Tibial artery (tissue), 4 donors: ENCODE results near the gene NHLRC2.

Experiments used
- DNase-seq, 2 donors: peaks; one replicate each; pipeline ENCODE4 v3.0.0-alpha.2; 2019
- H3K27ac ChIP-seq, 2 donors: fragments of 200-600 bp; sonication (generic) in 1 of 2; 1 replicate in 1 of 2; 2 replicates in 1 of 2; pipeline ENCODE4 v1.5.1; 2018 to 2019; ENCODE audit warnings: mild to moderate bottlenecking in 1 of 2
- H3K27me3 ChIP-seq, 2 donors: fragments of 200-600 bp; sonication (generic) in 1 of 2; one replicate each; pipeline versions ENCODE4 v1.5.1 to v1.6.0; 2016 to 2019
- H3K36me3 ChIP-seq, 3 donors: fragments of 200-600 bp; sonication (generic) in 2 of 3; one replicate each; pipeline ENCODE4 v1.5.1; 2016 to 2019; ENCODE audit warnings: mild to moderate bottlenecking in 2 of 3
- H3K4me1 ChIP-seq, 4 donors: fragments of 200-600 bp; sonication (generic) in 2 of 4; 1 replicate in 3 of 4; 2 replicates in 1 of 4; pipeline ENCODE4 v1.5.1; 2016 to 2019
- H3K4me3 ChIP-seq, 2 donors: fragments of 200-600 bp; sonication (generic) in 1 of 2; 1 replicate in 1 of 2; 2 replicates in 1 of 2; pipeline ENCODE4 v1.5.1; 2018 to 2019; ENCODE audit warnings: mild to moderate bottlenecking in 2 of 2
- H3K9me3 ChIP-seq, 3 donors: fragments of 200-600 bp; sonication (generic) in 1 of 3; one replicate each; pipeline ENCODE4 v1.5.1; 2016 to 2019
- intact Hi-C: fragments of 100-400 bp; cut with DNase I; formaldehyde crosslinking; loops from one replicate; pipeline ENCODE4 v1.15.0; 2023; ENCODE audit warnings: low total_unique reads
- TF ChIP-seq, protein P1 (sequence below), 2 experiments: fragments of 200-600 bp in 1 of 2; fragments of 450-650 bp in 1 of 2; IDR thresholded peaks; one replicate each; pipeline ENCODE4 v1.5.1; 2017 to 2019; ENCODE audit warnings: antibody characterized with exemption in 2 of 2, mild to moderate bottlenecking in 1 of 2, moderate library complexity in 1 of 2

The NHLRC2 gene

DNA sequence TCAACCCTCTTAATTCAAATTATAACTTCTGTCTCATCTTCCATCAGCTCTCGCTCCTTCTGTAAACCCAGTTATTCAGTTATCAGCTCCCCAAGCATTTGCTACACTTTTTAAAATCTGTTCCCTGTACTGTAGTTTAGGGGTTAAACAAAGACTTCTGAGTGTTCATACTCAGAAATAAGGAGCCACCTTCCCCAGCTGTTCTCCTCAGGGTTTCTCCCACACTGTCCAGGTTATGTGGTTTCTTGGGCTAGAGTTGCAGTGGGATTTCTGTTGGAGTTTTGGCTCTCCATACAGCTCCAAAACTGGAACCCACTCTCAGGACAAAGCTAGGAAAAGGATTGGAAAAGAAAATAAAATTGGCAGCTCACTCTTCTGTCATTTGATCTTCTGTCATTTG, 20.8 kb downstream of the NHLRC2 start:
- intact Hi-C loops, result no loop called here
- H3K27ac ChIP-seq, result no peak overlapping the region
- DNase-seq, result no peak
- H3K27me3 ChIP-seq, result no peaks in the 10 kb centered on the region
- H3K4me3 ChIP-seq, result no peak overlapping the region
- H3K9me3 ChIP-seq, result peaks cover 0 to 8% (median 8%) of the 10 kb centered on the region in 3 donors
- no peaks in the 10 kb centered on the region for H3K4me1 ChIP-seq
- peaks cover 0 to 20% (median 7%) of the 10 kb centered on the region in 3 donors for H3K36me3 ChIP-seq
- TF ChIP-seq, protein P1, sequence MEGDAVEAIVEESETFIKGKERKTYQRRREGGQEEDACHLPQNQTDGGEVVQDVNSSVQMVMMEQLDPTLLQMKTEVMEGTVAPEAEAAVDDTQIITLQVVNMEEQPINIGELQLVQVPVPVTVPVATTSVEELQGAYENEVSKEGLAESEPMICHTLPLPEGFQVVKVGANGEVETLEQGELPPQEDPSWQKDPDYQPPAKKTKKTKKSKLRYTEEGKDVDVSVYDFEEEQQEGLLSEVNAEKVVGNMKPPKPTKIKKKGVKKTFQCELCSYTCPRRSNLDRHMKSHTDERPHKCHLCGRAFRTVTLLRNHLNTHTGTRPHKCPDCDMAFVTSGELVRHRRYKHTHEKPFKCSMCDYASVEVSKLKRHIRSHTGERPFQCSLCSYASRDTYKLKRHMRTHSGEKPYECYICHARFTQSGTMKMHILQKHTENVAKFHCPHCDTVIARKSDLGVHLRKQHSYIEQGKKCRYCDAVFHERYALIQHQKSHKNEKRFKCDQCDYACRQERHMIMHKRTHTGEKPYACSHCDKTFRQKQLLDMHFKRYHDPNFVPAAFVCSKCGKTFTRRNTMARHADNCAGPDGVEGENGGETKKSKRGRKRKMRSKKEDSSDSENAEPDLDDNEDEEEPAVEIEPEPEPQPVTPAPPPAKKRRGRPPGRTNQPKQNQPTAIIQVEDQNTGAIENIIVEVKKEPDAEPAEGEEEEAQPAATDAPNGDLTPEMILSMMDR (IDR thresholded peaks at IDR 0.05), result no peak

GRCh38 chr10:113876461-113876860, 22.0 kb downstream of the NHLRC2 start:
- Histone ChIP-seq H3K4me3 (no peak overlapping the region), H3K27me3 (no peaks in the 10 kb centered on the region), H3K36me3 (peaks cover 2 to 20% (median 7%) of the 10 kb centered on the region in 3 donors), H3K27ac (no peak overlapping the region), H3K4me1 (no peaks in the 10 kb centered on the region), H3K9me3 (peaks cover 0 to 8% (median 8%) of the 10 kb centered on the region in 3 donors)
- intact Hi-C loops, result no loop called here
- DNase-seq, result no peak
- TF ChIP-seq, protein P1 (IDR thresholded peaks at IDR 0.05), result no peak

- intact Hi-C loops, result no loop called here
- no peak for DNase-seq
- Histone ChIP-seq H3K27ac (no peak overlapping the region), H3K9me3 (no peaks in the 10 kb centered on the region), H3K4me1 (no peaks in the 10 kb centered on the region), H3K36me3 (peaks cover 12 to 22% (median 20%) of the 10 kb centered on the region in 3 donors), H3K27me3 (no peaks in the 10 kb centered on the region), H3K4me3 (no peak overlapping the region)
- TF ChIP-seq, protein P1 (IDR thresholded peaks at IDR 0.05), result no peak
These were observed 25.2 kb downstream of the NHLRC2 start for GRCh38 chr10:113879691-113880090.

DNA sequence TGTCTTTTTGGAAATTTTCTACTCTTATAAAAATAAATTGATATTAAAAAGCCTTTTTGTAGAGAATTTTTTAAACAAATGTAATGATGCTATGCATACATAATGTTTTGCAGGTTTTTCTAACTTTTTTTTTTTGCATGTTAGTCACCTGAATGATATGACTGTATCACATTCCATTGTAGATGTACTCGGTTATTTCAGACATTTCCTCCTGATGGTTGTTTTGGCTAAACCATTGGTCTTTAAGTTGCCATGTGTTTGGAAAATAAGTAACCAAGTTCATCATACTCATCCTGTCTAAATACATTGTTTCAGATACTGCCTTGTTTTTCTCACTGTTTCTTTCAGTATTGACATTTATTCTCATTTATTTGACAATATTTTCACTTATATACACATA, 25.8 kb downstream of the NHLRC2 start:
- Histone ChIP-seq H3K27me3 (no peaks in the 10 kb centered on the region), H3K27ac (no peak overlapping the region), H3K36me3 (peaks cover 13 to 26% (median 22%) of the 10 kb centered on the region in 3 donors)

DNA sequence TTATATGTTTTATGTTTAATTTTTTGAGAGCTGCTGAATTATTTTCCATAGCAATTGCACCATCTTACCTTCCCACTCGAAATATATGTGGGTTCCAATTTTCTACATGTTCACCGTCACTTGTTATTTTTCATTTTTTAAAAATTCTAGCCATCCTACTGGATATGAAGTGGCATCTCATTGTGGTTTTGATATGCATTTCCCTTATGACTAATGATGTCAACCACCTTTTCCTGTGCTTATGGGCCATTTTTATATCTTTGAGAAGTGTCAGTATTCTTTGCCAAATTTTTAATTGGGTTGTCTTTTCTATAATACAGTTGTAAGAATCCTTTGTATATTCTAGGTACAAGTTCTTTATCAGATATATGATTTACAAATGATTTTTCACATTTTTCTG, 27.8 kb downstream of the NHLRC2 start:
- intact Hi-C loops, result no loop called here
- Histone ChIP-seq H3K9me3 (no peaks in the 10 kb centered on the region), H3K27ac (no peak overlapping the region), H3K27me3 (no peaks in the 10 kb centered on the region), H3K4me1 (no peaks in the 10 kb centered on the region), H3K36me3 (peaks cover 20 to 29% (median 26%) of the 10 kb centered on the region in 3 donors), H3K4me3 (no peak overlapping the region)
- TF ChIP-seq, protein P1 (IDR thresholded peaks at IDR 0.05), result no peak
- DNase-seq, result no peak

More for the DNA sequence above, 25.8 kb downstream of the NHLRC2 start:
- intact Hi-C loops, result no loop called here
- Histone ChIP-seq H3K4me3 (no peak overlapping the region), H3K9me3 (no peaks in the 10 kb centered on the region), H3K4me1 (no peaks in the 10 kb centered on the region)
- TF ChIP-seq, protein P1 (IDR thresholded peaks at IDR 0.05), result no peak
- DNase-seq, result no peak

DNA sequence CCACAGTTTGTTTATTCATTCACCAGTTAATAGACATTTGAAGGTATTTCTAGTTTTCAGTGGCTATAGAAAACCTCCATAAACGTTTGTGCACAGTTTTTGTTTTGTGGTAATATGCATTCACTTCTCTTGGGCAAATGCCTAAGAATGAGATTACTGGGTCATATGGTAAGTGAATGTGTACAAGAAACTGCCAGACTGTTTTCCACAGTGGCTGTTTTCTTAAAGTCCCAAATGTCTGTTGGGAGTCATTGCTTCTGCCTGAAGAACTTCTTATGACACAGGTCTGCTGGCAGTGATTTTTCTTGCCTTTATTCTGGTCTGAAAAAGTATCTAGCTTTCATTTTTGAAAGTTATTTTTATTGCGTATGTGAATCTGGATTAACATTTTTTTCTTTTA, 35.5 kb downstream of the NHLRC2 start:
- no peak for DNase-seq
- Histone ChIP-seq H3K9me3 (no peaks in the 10 kb centered on the region), H3K27ac (peak overlapping the region; percentile 14 to 60), H3K36me3 (peaks cover 7 to 14% (median 11%) of the 10 kb centered on the region in 3 donors), H3K27me3 (no peaks in the 10 kb centered on the region), H3K4me1 (peaks cover 0 to 41% (median 7%) of the 10 kb centered on the region in 4 donors), H3K4me3 (no peak overlapping the region)
- intact Hi-C loops, result no loop called here
- TF ChIP-seq, protein P1 (IDR thresholded peaks at IDR 0.05), result no peak
